ENCODE results near the gene CEACAM1.

DNA sequence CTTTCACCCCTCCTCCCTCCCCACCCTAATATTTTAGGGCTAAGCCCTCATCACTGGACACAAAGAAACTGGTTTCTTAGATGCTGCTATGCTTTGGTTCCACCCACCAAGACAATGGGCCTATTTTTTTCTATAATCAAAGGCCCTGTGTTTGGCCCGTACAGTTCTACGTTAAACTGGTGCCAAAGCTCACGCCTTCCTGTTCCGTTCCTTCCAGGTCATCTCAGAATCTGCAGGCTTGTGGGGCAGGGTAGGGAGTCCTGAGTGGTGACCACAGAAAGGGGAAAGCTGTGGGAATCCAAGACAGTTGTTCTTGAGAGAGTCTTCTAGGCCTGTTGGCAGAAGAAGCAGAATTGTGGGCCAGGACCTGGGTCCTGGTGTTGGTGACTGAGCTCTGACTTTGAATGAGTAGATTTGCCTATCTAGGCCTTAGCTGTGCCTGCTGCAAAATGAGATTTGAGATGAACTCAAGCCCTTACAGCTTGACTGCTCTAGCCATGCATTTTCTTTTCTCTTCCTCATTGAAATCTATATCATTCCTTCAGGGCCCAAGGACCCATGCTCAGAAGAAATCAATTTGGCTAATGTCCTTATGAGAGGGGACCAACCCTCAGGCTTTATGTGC, 66.5 kb downstream of the CEACAM1 start:
- TF ChIP-seq CTCF (optimal IDR thresholded peaks at IDR 0.05 in 1 of 3, IDR thresholded peaks at IDR 0.05 in 1 of 3, conservative IDR thresholded peaks at IDR 0.05 in 1 of 3; ENCODE audit: extremely low read depth in 1 of 3, insufficient read depth in 2 of 3, low read length in 3 of 3) (no peak), EZH2 (IDR thresholded peaks at IDR 0.05; ENCODE audit: low read length) (no peak)
